PFSK-1 (cell line): ENCODE data around the gene POMC.

ENCODE experiments used
- POLR2AphosphoS5 ChIP-seq: IDR thresholded peaks from 2 replicates; pipeline ENCODE4 v1.6.1; 2012; ENCODE audit warnings: low read depth, mild to moderate bottlenecking, control low read depth, low read length, moderate library complexity
- SIN3A ChIP-seq: IDR thresholded peaks from 2 replicates; pipeline ENCODE4 v1.6.1; 2012; ENCODE audit warnings: mild to moderate bottlenecking, low read length, moderate library complexity, borderline replicate concordance; ENCODE audit not compliant: insufficient read depth
- TAF1 ChIP-seq: IDR thresholded peaks from 2 replicates; pipeline ENCODE4 v1.6.1; 2012; ENCODE audit warnings: low read length, control low read depth, borderline replicate concordance; ENCODE audit not compliant: insufficient read depth
- TF ChIP-seq, protein P1 (sequence below), 2 experiments: IDR thresholded peaks; 2 replicates each; pipeline versions ENCODE4 v1.6.1 to v1.8.0; 2011 to 2012; ENCODE audit warnings: low read depth in 2 of 2, low read length in 2 of 2, control low read depth in 1 of 2, inconsistent platforms in 1 of 2, mild to moderate bottlenecking in 1 of 2, moderate library complexity in 1 of 2; ENCODE audit not compliant: insufficient read depth in 1 of 2

DNA sequence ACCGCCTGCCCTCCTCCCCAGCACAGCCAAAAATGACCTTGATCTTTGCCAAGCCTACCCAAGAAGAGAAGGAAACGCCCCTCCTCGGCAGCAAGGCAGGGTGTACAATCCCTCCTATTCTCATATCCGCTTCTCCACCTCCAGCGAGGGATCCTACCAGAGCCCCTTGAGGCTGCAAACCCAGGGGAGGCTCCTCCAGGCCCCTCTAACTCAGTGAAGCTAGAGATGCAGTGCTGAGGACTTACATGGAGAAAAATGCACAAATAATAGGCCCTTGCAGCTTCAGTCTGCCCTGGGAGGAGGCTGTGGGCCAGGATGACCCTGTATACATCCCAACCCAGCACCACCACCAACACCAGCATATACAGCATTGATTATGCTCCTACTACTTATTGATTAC lies 46.9 kb upstream of the POMC start:
- TF ChIP-seq POLR2AphosphoS5, result no peak
- TF ChIP-seq, protein P1, sequence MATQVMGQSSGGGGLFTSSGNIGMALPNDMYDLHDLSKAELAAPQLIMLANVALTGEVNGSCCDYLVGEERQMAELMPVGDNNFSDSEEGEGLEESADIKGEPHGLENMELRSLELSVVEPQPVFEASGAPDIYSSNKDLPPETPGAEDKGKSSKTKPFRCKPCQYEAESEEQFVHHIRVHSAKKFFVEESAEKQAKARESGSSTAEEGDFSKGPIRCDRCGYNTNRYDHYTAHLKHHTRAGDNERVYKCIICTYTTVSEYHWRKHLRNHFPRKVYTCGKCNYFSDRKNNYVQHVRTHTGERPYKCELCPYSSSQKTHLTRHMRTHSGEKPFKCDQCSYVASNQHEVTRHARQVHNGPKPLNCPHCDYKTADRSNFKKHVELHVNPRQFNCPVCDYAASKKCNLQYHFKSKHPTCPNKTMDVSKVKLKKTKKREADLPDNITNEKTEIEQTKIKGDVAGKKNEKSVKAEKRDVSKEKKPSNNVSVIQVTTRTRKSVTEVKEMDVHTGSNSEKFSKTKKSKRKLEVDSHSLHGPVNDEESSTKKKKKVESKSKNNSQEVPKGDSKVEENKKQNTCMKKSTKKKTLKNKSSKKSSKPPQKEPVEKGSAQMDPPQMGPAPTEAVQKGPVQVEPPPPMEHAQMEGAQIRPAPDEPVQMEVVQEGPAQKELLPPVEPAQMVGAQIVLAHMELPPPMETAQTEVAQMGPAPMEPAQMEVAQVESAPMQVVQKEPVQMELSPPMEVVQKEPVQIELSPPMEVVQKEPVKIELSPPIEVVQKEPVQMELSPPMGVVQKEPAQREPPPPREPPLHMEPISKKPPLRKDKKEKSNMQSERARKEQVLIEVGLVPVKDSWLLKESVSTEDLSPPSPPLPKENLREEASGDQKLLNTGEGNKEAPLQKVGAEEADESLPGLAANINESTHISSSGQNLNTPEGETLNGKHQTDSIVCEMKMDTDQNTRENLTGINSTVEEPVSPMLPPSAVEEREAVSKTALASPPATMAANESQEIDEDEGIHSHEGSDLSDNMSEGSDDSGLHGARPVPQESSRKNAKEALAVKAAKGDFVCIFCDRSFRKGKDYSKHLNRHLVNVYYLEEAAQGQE (IDR thresholded peaks at IDR 0.05; ENCODE audit: insufficient read depth in 1 of 2, low read depth in 2 of 2, low read length in 2 of 2), result no peak
- TF ChIP-seq SIN3A, result no peak
- no peak for TF ChIP-seq TAF1
